ENCODE results near the gene LARP1B. TPM values are rescaled to one million over a fixed set of nuclear protein-coding genes. Genes with fewer than 3 reads are reported as not detected.
"Not testable (repeated sequence)": the region's sequence is repeated elsewhere in the genome, so short reads cannot be mapped to it uniquely, and the experiment has no call there.

LARP1B gene
- total RNA-seq, 5 donors from 2014 or later (not counting 1 experiment from before 2014, with no cell fraction given): 9.6 to 15.5 (median 13.1) TPM

- Histone ChIP-seq H3K9me3 (no peaks in the 10 kb centered on the region), H3K27ac (ENCODE audit: low read length) (peak overlapping the region; percentile 52), H3K4me1 (ENCODE audit: control insufficient read depth in 1 of 2, extremely low read depth in 1 of 2, insufficient read depth in 2 of 2, low read length in 2 of 2) (peaks cover 5 to 18% of the 10 kb centered on the region in 2 experiments), H3K36me3 (ENCODE audit: control insufficient read depth in 2 of 2, extremely low read depth in 1 of 2, insufficient read depth in 1 of 2, low read length in 1 of 2) (no peaks in the 10 kb centered on the region), H3K27me3 (replicated peaks in 1 of 2; ENCODE audit: control insufficient read depth in 2 of 2, extremely low read depth in 1 of 2, insufficient read depth in 2 of 2, low read length in 1 of 2) (no peaks in the 10 kb centered on the region), H3K4me3 (ENCODE audit: control insufficient read depth in 1 of 2, extremely low read depth in 1 of 2, low read length in 1 of 2) (peak overlapping the region; percentile 55 to 75)
- Mint-ChIP-seq H3K9me3 (no peaks in the 10 kb centered on the region), H3K4me3 (peak overlapping the region; percentile 78 to 84 (median 81)), H3K27ac (peak overlapping the region; percentile 52 to 61), H3K4me1 (peaks cover 0 to 16% (median 14%) of the 10 kb centered on the region in 3 donors), H3K27me3 (no peaks in the 10 kb centered on the region), H3K36me3 (no peaks in the 10 kb centered on the region)
- peak; percentile 42 to 54 (median 48) for ATAC-seq (replicated peaks in 1 of 4)
- DNase-seq: peak in 34 of 35 experiments; percentile 1 to 68 (median 28)
- ChIA-PET CTCF (no interaction called here), POLR2A (interaction anchor here (0.6 to 1.0 kb wide), 4 partner anchors 107 to 224 kb away, joined by 4 to 11 read pairs (median 6); no protein-coding TSS in a partner anchor)
- WGBS (ENCODE audit: insufficient coverage): under 1% methylated on average over 96 of the region's 101 CpGs
Observed at GRCh38 chr4:128061566-128062536, 739 bp downstream of the LARP1B start.

GRCh38 chr4:128066453-128066820 is 5.3 kb downstream of the LARP1B start:
- H3K4me1 ChIP-seq (ENCODE audit: control insufficient read depth in 1 of 2, extremely low read depth in 1 of 2, insufficient read depth in 2 of 2, low read length in 2 of 2): peaks cover 5 to 10% of the 10 kb centered on the region in 2 experiments
- H3K9me3 ChIP-seq; H3K36me3 Mint-ChIP-seq; H3K27ac Mint-ChIP-seq; H3K9me3 Mint-ChIP-seq; H3K36me3 ChIP-seq (ENCODE audit: control insufficient read depth in 2 of 2, extremely low read depth in 1 of 2, insufficient read depth in 1 of 2, low read length in 1 of 2); H3K27me3 ChIP-seq (replicated peaks in 1 of 2; ENCODE audit: control insufficient read depth in 2 of 2, extremely low read depth in 1 of 2, insufficient read depth in 2 of 2, low read length in 1 of 2); H3K27ac ChIP-seq (ENCODE audit: low read length); DNase-seq; H3K4me3 ChIP-seq (ENCODE audit: control insufficient read depth in 1 of 2, extremely low read depth in 1 of 2, low read length in 1 of 2); H3K4me3 Mint-ChIP-seq; ATAC-seq (replicated peaks in 1 of 4); CTCF ChIA-PET; H3K27me3 Mint-ChIP-seq; POLR2A ChIA-PET: not testable (repeated sequence)
- H3K4me1 Mint-ChIP-seq: peaks cover 0 to 14% (median 11%) of the 10 kb centered on the region in 3 donors
- no CpG with 5 or more reads among the region's 10 CpGs for WGBS (ENCODE audit: insufficient coverage)

DNA sequence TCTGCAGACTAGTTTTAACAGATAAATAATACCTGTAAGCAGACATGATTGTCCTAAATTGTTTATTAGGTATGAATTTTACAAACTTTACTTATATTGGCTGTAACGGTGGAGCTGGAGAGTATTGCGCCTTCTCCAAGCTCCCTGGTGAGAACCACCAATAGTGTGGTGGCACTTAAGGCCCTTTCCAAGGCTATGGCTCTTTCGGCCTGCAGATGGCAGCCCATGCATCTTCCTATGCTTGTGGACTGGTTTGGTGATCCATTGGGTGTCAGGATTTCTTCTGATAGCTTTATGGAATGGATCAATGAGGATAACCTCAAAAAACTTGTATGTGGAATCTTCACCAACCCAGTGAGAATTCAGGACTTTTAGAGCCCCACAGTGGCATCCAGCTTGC is 7.8 kb downstream of the LARP1B start:
- POLR2A ChIA-PET: no interaction called here
- CTCF ChIA-PET: interaction anchor here in 1 of 2 donors (1.1 kb wide), 1 partner anchor 8 kb away, joined by 3 read pairs; no protein-coding TSS in a partner anchor

GRCh38 chr4:128076464-128076863 is 15.4 kb downstream of the LARP1B start:
- H3K9me3 ChIP-seq: no peaks in the 10 kb centered on the region
- no peaks in the 10 kb centered on the region for H3K27me3 Mint-ChIP-seq
- no peak overlapping the region for H3K4me3 ChIP-seq (ENCODE audit: control insufficient read depth in 1 of 2, extremely low read depth in 1 of 2, low read length in 1 of 2)
- H3K4me1 Mint-ChIP-seq: no peaks in the 10 kb centered on the region
- CTCF ChIA-PET: interaction anchor here in 1 of 2 donors (1.1 kb wide), 1 partner anchor 8 kb away, joined by 3 read pairs; no protein-coding TSS in a partner anchor
- H3K36me3 Mint-ChIP-seq: peaks cover 19% of the 10 kb centered on the region
- H3K36me3 ChIP-seq (ENCODE audit: control insufficient read depth in 2 of 2, extremely low read depth in 1 of 2, insufficient read depth in 1 of 2, low read length in 1 of 2): peaks cover 0 to 10% of the 10 kb centered on the region in 2 donors
- H3K9me3 Mint-ChIP-seq: no peaks in the 10 kb centered on the region
- H3K27me3 ChIP-seq (replicated peaks in 1 of 2; ENCODE audit: control insufficient read depth in 2 of 2, extremely low read depth in 1 of 2, insufficient read depth in 2 of 2, low read length in 1 of 2): no peaks in the 10 kb centered on the region
- no peak for DNase-seq
- H3K4me1 ChIP-seq (ENCODE audit: control insufficient read depth in 1 of 2, extremely low read depth in 1 of 2, insufficient read depth in 2 of 2, low read length in 2 of 2): no peaks in the 10 kb centered on the region
- no peak for ATAC-seq (replicated peaks in 1 of 4)
- POLR2A ChIA-PET: no interaction called here
- no CpG with 5 or more reads among the region's 4 CpGs for whole genome bisulfite sequencing (ENCODE audit: insufficient coverage)
- no peak overlapping the region for H3K4me3 Mint-ChIP-seq
- H3K27ac Mint-ChIP-seq: no peak overlapping the region
- H3K27ac ChIP-seq (ENCODE audit: low read length): no peak overlapping the region

More for the DNA sequence above, 7.8 kb downstream of the LARP1B start:
- Histone ChIP-seq H3K4me1 (ENCODE audit: control insufficient read depth in 1 of 2, extremely low read depth in 1 of 2, insufficient read depth in 2 of 2, low read length in 2 of 2) (no peaks in the 10 kb centered on the region), H3K9me3 (no peaks in the 10 kb centered on the region), H3K27ac (ENCODE audit: low read length) (no peak overlapping the region), H3K36me3 (ENCODE audit: control insufficient read depth in 2 of 2, extremely low read depth in 1 of 2, insufficient read depth in 1 of 2, low read length in 1 of 2) (no peaks in the 10 kb centered on the region), H3K27me3 (replicated peaks in 1 of 2; ENCODE audit: control insufficient read depth in 2 of 2, extremely low read depth in 1 of 2, insufficient read depth in 2 of 2, low read length in 1 of 2) (no peaks in the 10 kb centered on the region), H3K4me3 (ENCODE audit: control insufficient read depth in 1 of 2, extremely low read depth in 1 of 2, low read length in 1 of 2) (no peak overlapping the region)
- H3K4me1 Mint-ChIP-seq: peaks cover 0 to 4% (median 3%) of the 10 kb centered on the region in 3 donors
- no peak overlapping the region for H3K27ac Mint-ChIP-seq
- H3K9me3 Mint-ChIP-seq: no peaks in the 10 kb centered on the region
- H3K36me3 Mint-ChIP-seq: no peaks in the 10 kb centered on the region
- ATAC-seq (replicated peaks in 1 of 4) (no peak), DNase-seq (peak in 1 of 35 experiments; percentile 9)
- H3K27me3 Mint-ChIP-seq: no peaks in the 10 kb centered on the region
- no peak overlapping the region for H3K4me3 Mint-ChIP-seq
- WGBS (ENCODE audit: insufficient coverage): no CpG with 5 or more reads among the region's 3 CpGs

DNA sequence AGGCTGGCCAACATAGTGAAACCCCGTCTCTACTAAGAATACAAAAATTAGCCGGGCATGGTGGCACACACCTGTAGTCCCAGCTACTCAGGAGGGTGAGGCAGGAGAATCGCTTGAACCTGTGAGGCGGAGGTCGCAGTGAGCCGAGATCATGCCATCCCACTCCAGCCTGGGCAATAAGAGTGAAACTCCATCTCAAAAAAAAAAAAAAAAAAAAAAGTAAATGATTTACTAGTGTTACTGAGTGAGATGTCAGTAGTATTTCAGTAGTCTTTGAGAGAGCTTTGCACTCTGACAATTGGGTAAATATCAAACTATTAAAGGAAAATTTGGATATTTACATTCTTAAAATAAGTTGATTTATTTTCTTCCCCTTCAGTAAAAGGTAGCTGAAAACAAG is 34.2 kb downstream of the LARP1B start:
- CTCF ChIA-PET: interaction anchor here in 1 of 2 donors (0.7 kb wide), 1 partner anchor 745 kb away, joined by 12 read pairs; no protein-coding TSS in a partner anchor
- peaks cover 33% of the 10 kb centered on the region for H3K36me3 Mint-ChIP-seq
- not testable (repeated sequence) for H3K36me3 ChIP-seq (ENCODE audit: control insufficient read depth in 2 of 2, extremely low read depth in 1 of 2, insufficient read depth in 1 of 2, low read length in 1 of 2)

GRCh38 chr4:128107766-128108165 is 46.7 kb downstream of the LARP1B start:
- CTCF ChIA-PET: no interaction called here
- POLR2A ChIA-PET: no interaction called here
- Histone ChIP-seq H3K4me1 (ENCODE audit: control insufficient read depth in 1 of 2, extremely low read depth in 1 of 2, insufficient read depth in 2 of 2, low read length in 2 of 2) (no peaks in the 10 kb centered on the region), H3K27ac (ENCODE audit: low read length) (no peak overlapping the region), H3K36me3 (ENCODE audit: control insufficient read depth in 2 of 2, extremely low read depth in 1 of 2, insufficient read depth in 1 of 2, low read length in 1 of 2) (peaks cover 0 to 4% of the 10 kb centered on the region in 2 donors), H3K27me3 (replicated peaks in 1 of 2; ENCODE audit: control insufficient read depth in 2 of 2, extremely low read depth in 1 of 2, insufficient read depth in 2 of 2, low read length in 1 of 2) (no peaks in the 10 kb centered on the region), H3K9me3 (no peaks in the 10 kb centered on the region), H3K4me3 (ENCODE audit: control insufficient read depth in 1 of 2, extremely low read depth in 1 of 2, low read length in 1 of 2) (no peak overlapping the region)
- Mint-ChIP-seq H3K4me1 (no peaks in the 10 kb centered on the region), H3K36me3 (peaks cover 29% of the 10 kb centered on the region), H3K9me3 (no peaks in the 10 kb centered on the region), H3K4me3 (no peak overlapping the region), H3K27me3 (no peaks in the 10 kb centered on the region), H3K27ac (no peak overlapping the region)
- DNase-seq (no peak), ATAC-seq (replicated peaks in 1 of 4) (no peak)
- WGBS (ENCODE audit: insufficient coverage): 100% methylated on average over 1 of the region's 3 CpGs

More for the DNA sequence above, 34.2 kb downstream of the LARP1B start:
- not testable (repeated sequence) for H3K27ac ChIP-seq (ENCODE audit: low read length); H3K27me3 ChIP-seq (replicated peaks in 1 of 2; ENCODE audit: control insufficient read depth in 2 of 2, extremely low read depth in 1 of 2, insufficient read depth in 2 of 2, low read length in 1 of 2); H3K4me1 ChIP-seq (ENCODE audit: control insufficient read depth in 1 of 2, extremely low read depth in 1 of 2, insufficient read depth in 2 of 2, low read length in 2 of 2); H3K4me3 Mint-ChIP-seq; H3K9me3 Mint-ChIP-seq; ATAC-seq (replicated peaks in 1 of 4); H3K4me1 Mint-ChIP-seq; H3K27ac Mint-ChIP-seq; H3K9me3 ChIP-seq; DNase-seq; H3K4me3 ChIP-seq (ENCODE audit: control insufficient read depth in 1 of 2, extremely low read depth in 1 of 2, low read length in 1 of 2); H3K27me3 Mint-ChIP-seq
- POLR2A ChIA-PET: interaction anchor here in 1 of 2 donors (0.7 kb wide), 1 partner anchor 191 kb away, joined by 6 read pairs; no protein-coding TSS in a partner anchor
- WGBS (ENCODE audit: insufficient coverage): 100% methylated on average over 2 of the region's 6 CpGs
